Progenitor cell of endocrine pancreas (in vitro differentiated cells): ENCODE measurements around the gene C2CD2L. TPM values are rescaled to one million over a fixed set of nuclear protein-coding genes. Genes with fewer than 3 reads are reported as not detected.

Experiments
- DNase-seq: peaks from one replicate; pipeline ENCODE4 v3.0.0; 2021; ENCODE audit warnings: low spot score; ENCODE audit not compliant: unreplicated experiment
- H3K27ac Mint-ChIP-seq: 2 replicates; pipeline ENCODE4 v1.8.0; 2021; ENCODE audit warnings: mild to moderate bottlenecking, moderate library complexity, mixed read lengths
- H3K27me3 Mint-ChIP-seq: 2 replicates; pipeline ENCODE4 v1.8.0; 2021; ENCODE audit warnings: mixed read lengths
- H3K36me3 Mint-ChIP-seq: 2 replicates; pipeline ENCODE4 v1.8.0; 2022; ENCODE audit warnings: mixed read lengths; ENCODE audit not compliant: insufficient read depth
- H3K4me1 Mint-ChIP-seq: 2 replicates; pipeline ENCODE4 v1.8.0; 2021; ENCODE audit warnings: low read depth, mixed read lengths
- H3K4me3 Mint-ChIP-seq: 2 replicates; pipeline ENCODE4 v1.8.0; 2021; ENCODE audit warnings: low read depth, mild to moderate bottlenecking, moderate library complexity, mixed read lengths
- H3K9me3 Mint-ChIP-seq: 2 replicates; pipeline ENCODE4 v1.8.0; 2021; ENCODE audit warnings: low read depth, mixed read lengths
- total RNA-seq: library from RNA; stranded (reverse); gene quantifications from 2 replicates; pipeline ENCODE4 v1.2.1, GENCODE V29; 2021
- TF ChIP-seq, protein P1 (sequence below): fragments of 200-600 bp; sonication (generic); IDR thresholded peaks from one replicate; pipeline ENCODE4 v1.5.0; 2021; ENCODE audit warnings: antibody characterized with exemption, mild to moderate bottlenecking; ENCODE audit not compliant: unreplicated experiment

The C2CD2L gene
- total RNA-seq, 1 donor from 2014 or later = 7.3 TPM

DNA sequence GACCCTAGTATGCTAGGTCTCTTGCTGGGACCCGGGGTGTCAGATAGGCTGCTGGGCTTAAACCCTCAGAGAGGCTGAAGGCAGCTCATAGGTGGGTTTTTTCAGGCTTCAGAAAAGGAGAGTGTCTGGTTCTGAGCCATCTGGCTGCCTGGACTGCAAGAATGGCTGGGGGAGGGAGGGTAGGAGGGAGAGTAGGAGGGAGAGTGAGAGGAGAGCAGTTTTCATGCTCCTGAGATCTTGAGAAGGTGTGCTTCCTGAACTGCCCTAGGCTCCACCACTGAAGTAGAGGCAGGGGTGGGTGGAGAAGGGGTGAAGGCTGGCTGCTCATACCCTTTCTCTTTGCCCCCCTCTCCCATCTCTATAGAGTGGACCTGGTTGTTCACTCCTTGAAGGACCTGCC is 17.8 kb upstream of the C2CD2L start:
- H3K27ac Mint-ChIP-seq = peak overlapping the region; percentile 52

DNA sequence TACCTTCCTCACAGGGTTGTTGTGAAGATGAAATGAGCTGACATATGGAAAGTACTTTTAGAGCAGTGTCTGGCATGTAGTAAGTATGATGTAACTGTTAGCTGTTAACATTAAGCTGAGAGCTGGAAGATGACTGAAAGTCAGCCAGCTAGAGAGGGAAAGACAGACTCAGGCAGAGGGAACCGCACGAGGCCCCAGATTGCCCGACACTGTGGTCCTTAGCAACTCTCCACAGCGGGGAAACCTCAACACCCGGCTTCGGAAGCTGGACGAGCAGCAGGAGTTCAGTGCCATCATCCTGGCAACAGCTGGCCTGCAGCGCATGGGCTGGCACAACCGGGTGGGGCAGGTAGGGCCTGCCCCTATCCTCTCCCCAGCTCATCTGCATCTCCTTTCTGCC is 16.0 kb upstream of the C2CD2L start:
- Mint-ChIP-seq H3K9me3 (no peaks in the 10 kb centered on the region), H3K4me1 (peaks cover 14% of the 10 kb centered on the region), H3K4me3 (no peak overlapping the region)

More for the DNA sequence above, 17.8 kb upstream of the C2CD2L start:
- H3K4me1 Mint-ChIP-seq = peaks cover 22% of the 10 kb centered on the region
- H3K9me3 Mint-ChIP-seq = no peaks in the 10 kb centered on the region
- TF ChIP-seq, protein P1, sequence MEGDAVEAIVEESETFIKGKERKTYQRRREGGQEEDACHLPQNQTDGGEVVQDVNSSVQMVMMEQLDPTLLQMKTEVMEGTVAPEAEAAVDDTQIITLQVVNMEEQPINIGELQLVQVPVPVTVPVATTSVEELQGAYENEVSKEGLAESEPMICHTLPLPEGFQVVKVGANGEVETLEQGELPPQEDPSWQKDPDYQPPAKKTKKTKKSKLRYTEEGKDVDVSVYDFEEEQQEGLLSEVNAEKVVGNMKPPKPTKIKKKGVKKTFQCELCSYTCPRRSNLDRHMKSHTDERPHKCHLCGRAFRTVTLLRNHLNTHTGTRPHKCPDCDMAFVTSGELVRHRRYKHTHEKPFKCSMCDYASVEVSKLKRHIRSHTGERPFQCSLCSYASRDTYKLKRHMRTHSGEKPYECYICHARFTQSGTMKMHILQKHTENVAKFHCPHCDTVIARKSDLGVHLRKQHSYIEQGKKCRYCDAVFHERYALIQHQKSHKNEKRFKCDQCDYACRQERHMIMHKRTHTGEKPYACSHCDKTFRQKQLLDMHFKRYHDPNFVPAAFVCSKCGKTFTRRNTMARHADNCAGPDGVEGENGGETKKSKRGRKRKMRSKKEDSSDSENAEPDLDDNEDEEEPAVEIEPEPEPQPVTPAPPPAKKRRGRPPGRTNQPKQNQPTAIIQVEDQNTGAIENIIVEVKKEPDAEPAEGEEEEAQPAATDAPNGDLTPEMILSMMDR = no peak
- H3K36me3 Mint-ChIP-seq = peaks cover 5% of the 10 kb centered on the region
- DNase-seq = no peak
- no peak overlapping the region for H3K4me3 Mint-ChIP-seq
- no peaks in the 10 kb centered on the region for H3K27me3 Mint-ChIP-seq

DNA sequence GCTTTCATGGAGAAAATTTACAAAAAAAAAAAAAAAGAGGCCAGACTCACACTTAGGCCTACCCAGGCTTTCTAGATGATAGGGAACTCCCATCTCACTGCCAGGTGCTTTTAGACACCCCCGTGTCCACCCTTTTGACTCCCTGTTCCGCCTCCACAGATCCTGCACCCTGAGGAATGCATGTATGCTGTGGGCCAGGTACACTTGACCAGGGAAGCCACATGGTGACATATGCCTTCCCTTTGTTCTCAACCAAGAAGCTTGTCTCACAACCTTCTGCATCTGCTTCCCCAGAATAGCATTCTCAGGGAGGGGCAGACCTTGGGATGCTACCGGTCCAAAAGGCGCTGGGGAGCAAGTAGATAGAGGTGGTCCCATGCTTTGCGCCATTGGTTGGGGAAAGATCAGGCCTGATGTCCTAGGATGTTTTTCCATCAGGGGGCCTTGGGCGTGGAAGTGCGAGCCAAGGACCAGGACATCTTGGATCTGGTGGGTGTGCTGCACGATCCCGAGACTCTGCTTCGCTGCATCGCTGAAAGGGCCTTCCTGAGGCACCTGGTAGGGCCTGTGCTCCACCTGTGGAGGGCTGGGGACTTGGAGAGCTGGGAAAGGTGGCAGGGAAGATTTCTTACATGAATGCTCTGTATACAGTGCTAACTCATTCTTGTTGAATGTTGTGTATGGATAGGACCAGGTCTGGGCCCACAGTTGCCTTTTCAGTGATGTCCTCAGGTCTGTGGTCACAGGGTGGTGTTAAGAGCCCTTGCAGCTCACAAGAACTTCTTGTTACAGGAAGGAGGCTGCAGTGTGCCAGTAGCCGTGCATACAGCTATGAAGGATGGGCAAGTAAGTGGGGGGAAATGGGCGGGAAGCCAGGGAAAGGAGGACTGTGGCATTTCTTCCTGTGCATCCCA is 14.9 kb upstream of the C2CD2L start:
- TF ChIP-seq, protein P1 = no peak
- no peaks in the 10 kb centered on the region for H3K27me3 Mint-ChIP-seq
- no peak for DNase-seq
- H3K4me1 Mint-ChIP-seq = peaks cover 14% of the 10 kb centered on the region
- H3K27ac Mint-ChIP-seq = peak overlapping the region; percentile 42
- H3K9me3 Mint-ChIP-seq = no peaks in the 10 kb centered on the region
- peaks cover 14% of the 10 kb centered on the region for H3K36me3 Mint-ChIP-seq
- H3K4me3 Mint-ChIP-seq = peak overlapping the region; percentile 90

More for the DNA sequence above, 16.0 kb upstream of the C2CD2L start:
- TF ChIP-seq, protein P1 = no peak
- no peak for DNase-seq
- Mint-ChIP-seq H3K27ac (no peak overlapping the region), H3K27me3 (no peaks in the 10 kb centered on the region), H3K36me3 (peaks cover 7% of the 10 kb centered on the region)

DNA sequence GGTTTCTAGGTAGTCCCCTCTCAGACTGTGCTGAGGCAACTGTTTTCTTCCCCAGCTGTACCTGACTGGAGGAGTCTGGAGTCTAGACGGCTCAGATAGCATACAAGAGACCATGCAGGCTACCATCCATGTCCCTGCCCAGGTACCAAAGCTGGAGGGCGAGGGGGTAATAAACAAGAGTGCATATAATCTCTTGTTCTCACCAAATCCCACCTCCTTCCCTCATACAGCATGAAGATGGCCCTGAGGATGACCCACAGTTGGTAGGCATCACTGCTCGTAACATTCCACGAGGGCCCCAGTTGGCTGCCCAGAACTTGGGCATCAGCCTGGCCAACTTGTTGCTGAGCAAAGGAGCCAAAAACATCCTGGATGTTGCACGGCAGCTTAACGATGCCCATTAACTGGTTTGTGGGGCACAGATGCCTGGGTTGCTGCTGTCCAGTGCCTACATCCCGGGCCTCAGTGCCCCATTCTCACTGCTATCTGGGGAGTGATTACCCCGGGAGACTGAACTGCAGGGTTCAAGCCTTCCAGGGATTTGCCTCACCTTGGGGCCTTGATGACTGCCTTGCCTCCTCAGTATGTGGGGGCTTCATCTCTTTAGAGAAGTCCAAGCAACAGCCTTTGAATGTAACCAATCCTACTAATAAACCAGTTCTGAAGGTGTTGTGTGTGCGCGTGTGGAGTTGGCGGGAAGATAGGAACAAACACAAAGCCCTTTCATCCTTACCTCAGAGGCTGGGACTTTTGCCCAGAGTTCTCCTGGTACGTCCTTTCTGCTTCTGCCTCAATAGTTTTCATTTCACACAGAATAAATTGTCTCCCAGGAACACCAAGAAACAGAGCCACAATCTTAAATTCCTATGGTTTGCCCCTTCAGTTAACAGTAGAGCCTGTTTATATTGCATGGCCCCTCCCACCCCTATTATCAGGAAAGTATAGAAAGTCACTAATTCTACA is 14.0 kb upstream of the C2CD2L start:
- peak overlapping the region; percentile 90 for H3K4me3 Mint-ChIP-seq
- TF ChIP-seq, protein P1 = no peak
- no peak for DNase-seq
- H3K4me1 Mint-ChIP-seq = peaks cover 14% of the 10 kb centered on the region
- peak overlapping the region; percentile 93 for H3K27ac Mint-ChIP-seq
- no peaks in the 10 kb centered on the region for H3K27me3 Mint-ChIP-seq
- H3K9me3 Mint-ChIP-seq = no peaks in the 10 kb centered on the region
- peaks cover 20% of the 10 kb centered on the region for H3K36me3 Mint-ChIP-seq
